Right lobe of liver (tissue), 4 donors: Measurements from ENCODE around the gene ILF2.

Experiments
- CTCF ChIP-seq, 4 donors: fragments of 200-600 bp in 3 of 4; fragments of 450-650 bp in 1 of 4; IDR thresholded peaks; one replicate each; pipeline versions ENCODE4 v1.5.1 to v1.8.0; 2016 to 2022; ENCODE audit warnings: antibody characterized with exemption in 4 of 4, mild to moderate bottlenecking in 2 of 4
- POLR2A ChIP-seq: fragments of 450-650 bp; IDR thresholded peaks from one replicate; pipeline ENCODE4 v1.6.1; 2017; ENCODE audit warnings: antibody characterized with exemption, mild to moderate bottlenecking
- donor health status: DM: no; HTN: no; CAD: no.
- donor health status: DM: no; HTN: no; CAD: no.
- donor health status: DM: no; HTN: yes; CAD: no.

GRCh38 chr1:153614906-153615305 lies 55.9 kb downstream of the ILF2 start:
- TF ChIP-seq CTCF (IDR thresholded peaks at IDR 0.05) (no peak), POLR2A (no peak)
